Measurements from ENCODE around the gene MGMT. TPM values are rescaled to one million over a fixed set of nuclear protein-coding genes. Genes with fewer than 3 reads are reported as not detected.

MGMT gene
- total and polyA plus RNA-seq, 2 experiments from 2014 or later, result 19.3 to 21.9 TPM

DNA sequence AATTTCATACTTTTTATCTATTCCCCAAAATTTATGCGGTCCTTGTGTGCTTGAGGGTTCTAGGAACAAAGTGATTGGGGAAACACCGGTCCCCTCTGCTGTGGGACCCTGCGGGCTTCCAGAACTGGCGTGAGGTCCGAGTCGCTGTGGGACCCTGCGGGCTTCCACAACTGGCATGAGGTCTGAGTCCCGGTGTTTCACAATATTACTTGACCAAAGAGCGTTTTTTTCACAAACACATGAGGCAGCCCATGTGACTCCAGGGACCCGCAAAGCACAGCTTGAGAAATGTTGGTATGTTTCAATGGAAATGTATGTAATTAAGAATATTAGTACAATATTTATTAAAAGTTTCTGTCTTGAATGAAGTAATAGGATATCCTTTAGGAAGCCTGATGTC, 212.2 kb downstream of the MGMT start (continued):
- TF ChIP-seq, protein P1, sequence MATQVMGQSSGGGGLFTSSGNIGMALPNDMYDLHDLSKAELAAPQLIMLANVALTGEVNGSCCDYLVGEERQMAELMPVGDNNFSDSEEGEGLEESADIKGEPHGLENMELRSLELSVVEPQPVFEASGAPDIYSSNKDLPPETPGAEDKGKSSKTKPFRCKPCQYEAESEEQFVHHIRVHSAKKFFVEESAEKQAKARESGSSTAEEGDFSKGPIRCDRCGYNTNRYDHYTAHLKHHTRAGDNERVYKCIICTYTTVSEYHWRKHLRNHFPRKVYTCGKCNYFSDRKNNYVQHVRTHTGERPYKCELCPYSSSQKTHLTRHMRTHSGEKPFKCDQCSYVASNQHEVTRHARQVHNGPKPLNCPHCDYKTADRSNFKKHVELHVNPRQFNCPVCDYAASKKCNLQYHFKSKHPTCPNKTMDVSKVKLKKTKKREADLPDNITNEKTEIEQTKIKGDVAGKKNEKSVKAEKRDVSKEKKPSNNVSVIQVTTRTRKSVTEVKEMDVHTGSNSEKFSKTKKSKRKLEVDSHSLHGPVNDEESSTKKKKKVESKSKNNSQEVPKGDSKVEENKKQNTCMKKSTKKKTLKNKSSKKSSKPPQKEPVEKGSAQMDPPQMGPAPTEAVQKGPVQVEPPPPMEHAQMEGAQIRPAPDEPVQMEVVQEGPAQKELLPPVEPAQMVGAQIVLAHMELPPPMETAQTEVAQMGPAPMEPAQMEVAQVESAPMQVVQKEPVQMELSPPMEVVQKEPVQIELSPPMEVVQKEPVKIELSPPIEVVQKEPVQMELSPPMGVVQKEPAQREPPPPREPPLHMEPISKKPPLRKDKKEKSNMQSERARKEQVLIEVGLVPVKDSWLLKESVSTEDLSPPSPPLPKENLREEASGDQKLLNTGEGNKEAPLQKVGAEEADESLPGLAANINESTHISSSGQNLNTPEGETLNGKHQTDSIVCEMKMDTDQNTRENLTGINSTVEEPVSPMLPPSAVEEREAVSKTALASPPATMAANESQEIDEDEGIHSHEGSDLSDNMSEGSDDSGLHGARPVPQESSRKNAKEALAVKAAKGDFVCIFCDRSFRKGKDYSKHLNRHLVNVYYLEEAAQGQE (IDR thresholded peaks at IDR 0.05; ENCODE audit: unreplicated experiment), result no peak
- TF ChIP-seq JUNB (IDR thresholded peaks at IDR 0.05; ENCODE audit: unreplicated experiment) (no peak), EZH2phosphoT487 (IDR thresholded peaks at IDR 0.05; ENCODE audit: unreplicated experiment) (no peak), STAT1 (IDR thresholded peaks at IDR 0.05; ENCODE audit: unreplicated experiment) (no peak), EZH2 (IDR thresholded peaks at IDR 0.05; ENCODE audit: low read depth, unreplicated experiment) (no peak), ZNF331 (CRISPR knock-in tag; IDR thresholded peaks at IDR 0.05; ENCODE audit: low read depth) (no peak), ZNF114 (CRISPR knock-in tag; IDR thresholded peaks at IDR 0.05) (no peak), POLR2AphosphoS5 (IDR thresholded peaks at IDR 0.05; ENCODE audit: low read depth) (no peak), CREB1 (CRISPR knock-in tag; IDR thresholded peaks at IDR 0.05; ENCODE audit: low read depth) (no peak), NANOG (IDR thresholded peaks at IDR 0.05; ENCODE audit: borderline replicate concordance) (no peak)
- TF ChIP-seq, protein P2, sequence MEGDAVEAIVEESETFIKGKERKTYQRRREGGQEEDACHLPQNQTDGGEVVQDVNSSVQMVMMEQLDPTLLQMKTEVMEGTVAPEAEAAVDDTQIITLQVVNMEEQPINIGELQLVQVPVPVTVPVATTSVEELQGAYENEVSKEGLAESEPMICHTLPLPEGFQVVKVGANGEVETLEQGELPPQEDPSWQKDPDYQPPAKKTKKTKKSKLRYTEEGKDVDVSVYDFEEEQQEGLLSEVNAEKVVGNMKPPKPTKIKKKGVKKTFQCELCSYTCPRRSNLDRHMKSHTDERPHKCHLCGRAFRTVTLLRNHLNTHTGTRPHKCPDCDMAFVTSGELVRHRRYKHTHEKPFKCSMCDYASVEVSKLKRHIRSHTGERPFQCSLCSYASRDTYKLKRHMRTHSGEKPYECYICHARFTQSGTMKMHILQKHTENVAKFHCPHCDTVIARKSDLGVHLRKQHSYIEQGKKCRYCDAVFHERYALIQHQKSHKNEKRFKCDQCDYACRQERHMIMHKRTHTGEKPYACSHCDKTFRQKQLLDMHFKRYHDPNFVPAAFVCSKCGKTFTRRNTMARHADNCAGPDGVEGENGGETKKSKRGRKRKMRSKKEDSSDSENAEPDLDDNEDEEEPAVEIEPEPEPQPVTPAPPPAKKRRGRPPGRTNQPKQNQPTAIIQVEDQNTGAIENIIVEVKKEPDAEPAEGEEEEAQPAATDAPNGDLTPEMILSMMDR (conservative IDR thresholded peaks at IDR 0.05; ENCODE audit: low read depth in 2 of 2), result no peak
- TF ChIP-seq, protein P3, sequence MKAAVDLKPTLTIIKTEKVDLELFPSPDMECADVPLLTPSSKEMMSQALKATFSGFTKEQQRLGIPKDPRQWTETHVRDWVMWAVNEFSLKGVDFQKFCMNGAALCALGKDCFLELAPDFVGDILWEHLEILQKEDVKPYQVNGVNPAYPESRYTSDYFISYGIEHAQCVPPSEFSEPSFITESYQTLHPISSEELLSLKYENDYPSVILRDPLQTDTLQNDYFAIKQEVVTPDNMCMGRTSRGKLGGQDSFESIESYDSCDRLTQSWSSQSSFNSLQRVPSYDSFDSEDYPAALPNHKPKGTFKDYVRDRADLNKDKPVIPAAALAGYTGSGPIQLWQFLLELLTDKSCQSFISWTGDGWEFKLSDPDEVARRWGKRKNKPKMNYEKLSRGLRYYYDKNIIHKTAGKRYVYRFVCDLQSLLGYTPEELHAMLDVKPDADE (IDR thresholded peaks at IDR 0.05), result no peak

- Mint-ChIP-seq H3K4me1 (no peaks in the 10 kb centered on the region), H3K4me3 (no peak overlapping the region), H3K27me3 (ENCODE audit: insufficient read depth, low read depth, poor library complexity) (peaks cover 3% of the 10 kb centered on the region), H3K9me3 (no peaks in the 10 kb centered on the region), H3K36me3 (ENCODE audit: low read depth) (no peaks in the 10 kb centered on the region), H3K27ac (no peak overlapping the region)
- no peaks in the 10 kb centered on the region for H3K9me2 ChIP-seq (ENCODE audit: insufficient read depth)
- no peaks in the 10 kb centered on the region for H3K27me3 ChIP-seq (ENCODE audit: insufficient read depth)
- H3K27ac ChIP-seq (ENCODE audit: low read depth), result no peak overlapping the region
- no peak overlapping the region for H3K4me3 ChIP-seq
- H4K20me1 ChIP-seq (replicated peaks; ENCODE audit: insufficient read depth), result no peaks in the 10 kb centered on the region
- no peaks in the 10 kb centered on the region for H3K36me3 ChIP-seq (ENCODE audit: insufficient read depth)
- no peak for ATAC-seq
- no peak overlapping the region for H3K4me2 ChIP-seq
- no peaks in the 10 kb centered on the region for H3K4me1 ChIP-seq (ENCODE audit: insufficient read depth)
- no peaks in the 10 kb centered on the region for H3F3A ChIP-seq (replicated peaks; ENCODE audit: low read depth)
- no peak overlapping the region for H2AFZ ChIP-seq
- DNase-seq (ENCODE audit: low spot score), result no peak
- no peaks in the 10 kb centered on the region for H3K79me2 ChIP-seq (replicated peaks; ENCODE audit: insufficient read depth)
- TF ChIP-seq STAT1 (IDR thresholded peaks at IDR 0.05; ENCODE audit: unreplicated experiment), result no peak
- no peak for TF ChIP-seq JUNB (IDR thresholded peaks at IDR 0.05; ENCODE audit: unreplicated experiment)
- TF ChIP-seq, protein P1 (IDR thresholded peaks at IDR 0.05; ENCODE audit: unreplicated experiment), result no peak
- TF ChIP-seq, protein P2 (conservative IDR thresholded peaks at IDR 0.05; ENCODE audit: low read depth in 2 of 2), result no peak
- TF ChIP-seq POLR2AphosphoS5 (IDR thresholded peaks at IDR 0.05; ENCODE audit: low read depth), result no peak
Measured at GRCh38 chr10:129680661-129681344, 213.8 kb downstream of the MGMT start.
